HG02870 (cell line): ENCODE data around the gene PRDX2.
"Not testable (repeated sequence)": the region's sequence is repeated elsewhere in the genome, so short reads cannot be mapped to it uniquely, and the experiment has no call there.

Source experiments
- ATAC-seq: cut with Tn5 transposase; IDR thresholded peaks from one replicate; pipeline ENCODE4 v1.9.1; 2021; ENCODE audit warnings: mild to moderate bottlenecking, moderate library complexity; ENCODE audit not compliant: unreplicated experiment

The PRDX2 gene

DNA sequence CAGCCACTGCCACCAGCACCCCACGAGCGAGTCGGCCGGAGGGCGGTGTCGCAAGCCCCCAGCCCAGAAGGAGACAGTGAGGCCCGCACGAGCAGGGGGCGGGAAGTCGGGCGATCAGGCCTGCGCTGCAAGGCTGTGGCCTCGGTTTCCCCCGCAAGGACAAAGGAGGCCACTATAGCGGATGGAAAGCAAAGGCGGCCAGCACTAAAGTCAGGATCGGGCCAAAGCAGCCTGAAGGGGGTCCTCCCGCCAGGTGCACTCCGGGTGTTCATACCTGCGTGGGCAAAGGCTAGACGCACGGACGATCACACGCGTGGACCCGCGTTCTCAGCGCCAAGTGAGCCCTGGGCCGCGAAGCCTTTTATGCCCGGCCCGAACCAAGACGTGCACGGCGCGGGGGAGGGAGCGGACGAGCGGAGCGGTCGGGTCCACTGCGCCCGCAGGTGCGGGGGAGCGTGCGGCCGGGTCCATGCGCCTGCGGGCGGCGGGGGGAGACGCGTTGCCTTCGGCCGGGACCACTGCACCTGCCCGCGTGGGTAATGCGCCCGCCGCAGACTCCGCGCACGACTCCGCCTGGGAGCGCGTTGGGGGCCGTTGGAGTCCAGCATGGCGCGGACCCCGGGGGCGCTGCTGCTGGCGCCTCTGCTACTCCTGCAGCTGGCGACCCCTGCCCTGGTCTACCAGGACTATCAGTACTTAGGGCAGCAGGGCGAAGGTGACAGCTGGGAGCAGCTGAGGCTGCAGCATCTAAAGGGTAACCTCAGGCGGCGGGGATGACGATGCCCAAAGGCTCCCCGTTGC is at the start of gene PRDX2, which contains the start of gene THSD8:
TSS of gene PRDX2 (minus strand) at position 335 of the 801 bp plus-strand sequence. CDS start 539 bp downstream, outside the sequence.
TSS of gene THSD8 (plus strand) at position 604 of the 801 bp plus-strand sequence. CDS start at position 607, 3 bp downstream.
- peak; percentile 37 for ATAC-seq

DNA sequence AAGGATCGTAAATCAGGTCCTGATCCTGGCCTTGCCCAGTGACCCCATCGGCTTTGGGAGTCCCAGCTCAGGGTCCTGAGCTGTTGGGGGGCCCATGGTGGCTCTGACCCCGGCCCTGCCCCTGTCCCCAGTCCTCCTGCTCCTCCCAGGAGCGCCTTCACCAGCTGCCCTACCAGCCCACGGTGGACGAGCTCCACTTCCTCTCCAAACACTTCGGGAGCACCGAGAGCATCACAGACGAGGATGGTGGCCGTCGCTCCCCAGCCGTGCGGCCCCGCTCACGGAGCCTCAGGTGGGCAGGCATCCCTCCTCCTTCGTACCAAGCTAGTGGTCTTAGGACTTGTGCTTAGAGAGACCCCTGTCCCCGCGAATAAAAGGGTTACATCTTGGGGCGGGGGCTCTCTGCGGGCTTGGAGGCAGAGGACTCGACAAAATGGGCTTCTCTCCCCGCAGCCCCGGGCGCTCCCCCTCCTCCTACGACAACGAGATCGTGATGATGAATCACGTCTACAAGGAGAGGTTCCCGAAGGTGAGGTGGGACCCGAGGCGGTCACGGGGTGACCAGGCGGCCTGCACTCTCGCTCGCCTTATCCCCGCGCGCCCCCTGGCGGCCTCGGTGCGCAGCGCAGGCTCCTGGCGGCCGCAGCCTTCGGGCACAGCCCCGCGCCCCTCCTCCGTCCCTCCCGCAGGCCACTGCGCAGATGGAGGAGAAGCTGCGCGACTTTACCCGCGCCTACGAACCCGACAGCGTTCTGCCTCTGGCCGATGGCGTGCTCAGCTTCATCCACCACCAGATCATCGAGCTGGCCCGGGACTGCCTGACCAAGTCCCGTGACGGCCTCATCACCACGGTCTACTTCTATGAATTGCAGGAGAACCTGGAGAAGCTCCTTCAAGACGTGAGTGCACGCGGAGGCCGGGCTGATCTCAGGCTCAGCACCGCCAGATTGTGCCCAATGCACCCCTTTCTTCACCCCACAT is 45.8 kb upstream of the PRDX2 start:
- no peak for ATAC-seq

DNA sequence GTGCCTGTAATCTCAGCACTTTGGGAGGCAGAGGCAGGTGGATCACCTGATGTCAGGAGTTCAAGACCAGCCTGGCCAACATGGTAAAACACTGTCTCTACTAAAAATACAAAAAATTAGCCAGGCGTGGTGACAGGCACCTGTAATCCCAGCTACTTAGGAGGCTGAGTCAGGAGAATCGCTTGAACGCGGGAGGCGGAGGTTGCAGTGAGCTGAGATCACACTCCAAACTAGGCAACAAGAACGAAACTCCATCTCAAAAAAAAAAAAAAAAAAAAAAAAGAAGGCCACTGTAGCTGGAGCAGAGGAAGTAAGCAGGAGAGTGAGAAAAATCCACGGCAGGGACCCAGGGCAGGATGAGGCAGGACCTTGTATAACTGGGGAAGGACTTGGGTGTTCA is 45.0 kb upstream of the PRDX2 start:
- not testable (repeated sequence) for ATAC-seq

- no peak for ATAC-seq
Measured at GRCh38 chr19:12843999-12844732, 42.6 kb upstream of the PRDX2 start.

GRCh38 chr19:12843328-12843727 is 41.7 kb upstream of the PRDX2 start:
- no peak for ATAC-seq

DNA sequence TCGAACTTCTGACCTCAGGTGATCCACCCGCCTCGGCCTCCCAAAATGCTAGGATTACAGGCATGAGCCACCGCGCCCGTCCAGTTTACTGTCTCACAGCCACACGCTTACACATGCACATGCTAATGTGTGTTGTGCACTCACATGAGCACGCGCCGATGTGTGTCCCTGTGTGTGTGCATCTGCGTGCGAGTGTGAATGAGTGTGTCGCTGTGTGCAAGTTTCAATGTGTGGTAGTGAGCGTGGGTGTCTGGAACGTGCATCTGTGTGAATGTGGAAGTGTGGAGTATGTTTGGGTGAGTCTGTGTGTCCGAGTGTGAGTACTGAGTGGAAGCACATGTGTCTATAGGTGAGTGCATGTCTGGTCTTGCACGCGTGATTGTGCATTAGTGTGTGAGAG is 40.9 kb upstream of the PRDX2 start:
- ATAC-seq = no peak

- no peak for ATAC-seq
Measured at GRCh38 chr19:12841094-12841493, 39.5 kb upstream of the PRDX2 start.

- ATAC-seq = no peak
Measured at GRCh38 chr19:12840091-12841079, 38.8 kb upstream of the PRDX2 start.

DNA sequence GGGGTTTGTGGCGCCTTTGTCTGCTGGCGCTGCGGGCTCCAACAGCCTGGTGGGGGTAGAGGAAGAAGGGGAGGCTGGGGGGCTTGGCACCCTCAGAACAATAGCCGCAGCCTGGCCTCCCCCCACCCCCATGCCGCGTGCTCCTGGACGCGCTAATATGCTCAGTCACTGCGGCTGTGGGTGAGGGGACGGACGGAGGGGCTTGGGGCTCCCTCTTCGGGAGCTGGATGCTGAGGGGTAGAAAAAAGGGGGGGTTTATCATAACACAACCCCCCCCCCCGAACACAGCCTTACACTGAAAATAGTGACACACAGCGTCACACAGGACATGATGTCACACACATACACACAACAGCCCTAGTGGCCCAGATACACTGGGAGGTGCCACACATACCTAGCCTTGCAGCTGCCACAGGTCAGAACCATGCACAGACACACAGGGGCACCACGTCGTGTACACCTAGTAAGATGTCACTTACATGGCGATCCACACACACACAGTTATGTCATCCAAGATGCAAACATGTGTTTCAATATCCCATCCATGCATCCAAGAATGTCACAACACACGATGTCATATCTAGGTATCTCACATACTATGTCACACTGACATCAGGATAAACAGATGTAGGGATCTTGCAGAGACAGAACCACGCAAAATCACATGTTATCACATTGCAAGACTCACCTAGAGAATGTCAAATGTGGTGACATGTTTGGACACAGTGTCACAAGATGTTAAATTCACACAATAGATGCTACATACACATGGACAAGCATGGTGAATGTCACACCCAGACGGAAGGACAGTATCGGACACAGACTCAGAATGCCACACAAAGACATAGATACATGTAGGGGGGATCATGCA is 37.5 kb upstream of the PRDX2 start:
- ATAC-seq = no peak

DNA sequence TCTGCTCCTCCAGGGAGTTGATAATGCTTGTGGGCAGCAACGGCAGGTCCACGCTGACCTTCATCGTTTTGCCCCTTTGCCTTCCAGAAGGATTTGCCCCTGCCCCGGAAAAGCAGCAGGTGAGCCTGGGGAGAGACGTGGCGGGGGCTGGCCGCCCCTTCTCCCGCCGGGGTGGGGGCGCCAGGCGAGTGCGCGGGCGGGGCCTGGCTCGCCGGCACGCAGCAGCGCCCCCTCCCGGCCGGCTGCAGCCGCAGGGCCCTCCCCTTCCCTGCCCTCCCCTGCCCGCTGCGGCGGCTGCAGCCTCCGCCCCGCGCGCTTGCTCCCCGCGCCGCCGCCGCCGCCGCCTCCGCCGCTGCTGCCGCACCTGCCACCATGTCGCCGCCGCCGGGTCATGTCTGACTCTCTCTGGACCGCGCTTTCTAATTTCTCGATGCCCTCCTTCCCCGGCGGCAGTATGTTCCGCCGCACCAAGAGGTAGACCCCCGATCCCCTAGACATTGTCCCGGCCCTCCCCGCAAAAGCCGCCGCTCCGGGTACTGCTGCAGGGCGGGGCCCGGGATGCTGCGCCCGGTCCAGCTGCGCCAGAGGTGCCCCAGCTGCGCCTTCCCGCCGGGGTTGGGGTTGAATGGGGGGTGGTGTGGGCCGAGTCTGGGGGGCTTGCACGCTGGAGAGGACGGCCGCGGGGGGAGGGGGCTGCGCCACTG is 36.7 kb upstream of the PRDX2 start, which contains the start of gene MAST1:
TSS of gene MAST1 (plus strand) at position 334 of the 704 bp plus-strand sequence. CDS start at position 392, 58 bp downstream.
- no peak for ATAC-seq

GRCh38 chr19:12837225-12837624 is 35.6 kb upstream of the PRDX2 start:
- ATAC-seq = no peak

GRCh38 chr19:12836529-12836863 is 34.9 kb upstream of the PRDX2 start:
- no peak for ATAC-seq

DNA sequence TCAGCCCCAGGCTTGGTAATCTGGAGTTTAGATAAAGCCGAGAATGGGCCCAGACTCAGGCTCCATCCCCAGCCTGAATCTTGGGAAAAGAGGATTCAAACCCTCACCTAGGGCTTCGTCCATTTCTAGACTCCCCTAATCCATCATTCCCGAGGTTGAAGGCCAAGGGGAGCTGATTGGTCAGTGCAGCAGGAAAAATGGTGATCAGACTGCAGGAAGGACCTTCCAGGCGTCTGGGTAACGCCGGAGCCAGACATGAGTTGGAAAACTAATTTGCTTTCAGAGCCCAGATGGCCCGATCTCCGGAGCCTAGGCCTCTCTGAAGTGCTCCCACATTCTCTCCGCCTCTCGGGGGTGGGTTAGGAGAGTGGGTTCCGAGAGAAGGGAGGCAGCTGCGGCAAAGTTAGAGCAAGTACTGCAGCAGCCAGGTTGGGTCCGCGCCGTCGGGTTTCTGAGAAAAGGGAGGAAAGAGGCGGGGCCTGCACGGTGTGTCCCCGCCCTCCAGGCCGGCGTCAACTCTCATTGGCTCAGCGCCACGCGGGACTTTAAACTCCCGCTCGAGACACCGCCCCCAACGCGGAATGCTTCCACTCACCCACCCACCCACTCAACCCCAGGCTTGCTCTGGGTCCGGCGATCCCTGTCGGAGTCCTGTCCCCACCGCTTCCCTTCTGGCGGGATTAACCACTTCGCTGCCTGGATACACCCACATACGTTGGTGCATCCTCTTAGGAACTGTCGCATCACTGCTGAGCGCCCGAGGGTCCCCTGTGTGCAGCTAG is 33.6 kb upstream of the PRDX2 start:
- ATAC-seq = no peak

DNA sequence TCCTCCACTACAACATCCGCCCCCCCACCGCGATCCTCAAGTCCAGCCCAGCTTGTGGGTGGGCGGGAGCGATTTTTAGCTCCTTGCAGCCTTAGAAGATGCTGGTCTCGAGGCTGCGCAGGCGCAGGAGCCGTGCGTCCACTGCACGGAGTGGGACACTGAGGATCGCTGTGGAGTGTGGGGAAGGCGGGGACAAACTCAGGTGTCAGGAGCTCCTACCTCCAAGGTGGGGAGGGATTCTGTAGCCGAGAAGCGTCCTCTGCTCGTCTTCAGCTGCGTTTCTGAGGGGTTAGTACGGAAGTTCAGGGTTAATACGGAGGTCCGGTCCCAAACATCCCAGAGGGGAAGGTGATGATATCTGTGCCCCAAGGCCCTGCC is 33.0 kb upstream of the PRDX2 start, which contains the start of gene RTBDN:
TSS of gene RTBDN (minus strand) at position 14 of the 378 bp plus-strand sequence. CDS start 4,600 bp downstream, outside the sequence.
- no peak for ATAC-seq

DNA sequence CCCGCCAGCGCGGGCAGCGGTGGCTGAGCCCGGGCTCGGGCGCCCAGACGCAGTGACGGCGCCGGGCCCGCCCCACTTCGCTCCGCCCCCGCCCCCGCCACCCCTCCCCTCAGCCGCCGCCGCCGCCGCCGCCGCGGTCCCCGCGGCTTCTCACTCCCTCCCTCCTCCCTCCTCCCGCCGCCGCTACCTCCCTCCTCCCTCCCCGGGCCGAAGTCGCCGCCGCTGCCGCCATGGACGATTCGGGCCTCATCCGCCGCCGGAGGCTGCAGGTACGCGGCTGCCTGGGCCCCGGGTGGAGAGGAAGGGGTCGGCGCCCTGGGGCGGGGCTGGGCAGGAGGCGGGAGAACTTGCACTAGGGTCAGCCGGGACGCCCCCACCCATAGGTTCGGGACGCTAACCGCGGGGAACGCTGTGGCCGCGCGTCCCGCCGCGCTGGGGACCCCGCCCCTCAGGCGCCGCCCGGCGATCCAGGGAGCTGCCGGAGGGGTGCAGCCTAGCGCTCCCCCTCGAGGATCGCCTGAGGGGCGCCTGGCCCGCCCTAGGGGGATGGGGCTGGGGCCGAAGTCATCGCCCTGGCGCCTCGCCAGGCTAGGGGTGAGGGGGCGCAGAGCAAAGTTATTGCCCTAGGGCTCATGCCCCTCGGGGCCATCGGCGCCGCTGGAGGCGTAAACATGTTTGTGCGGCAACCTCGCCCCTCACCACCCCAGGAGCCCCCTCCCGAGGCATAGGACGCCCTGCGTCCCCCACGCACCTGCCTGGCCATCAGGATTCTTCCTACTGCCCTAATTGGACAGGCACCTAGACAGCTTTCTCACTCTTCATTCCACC is 32.4 kb upstream of the PRDX2 start:
- no peak for ATAC-seq

DNA sequence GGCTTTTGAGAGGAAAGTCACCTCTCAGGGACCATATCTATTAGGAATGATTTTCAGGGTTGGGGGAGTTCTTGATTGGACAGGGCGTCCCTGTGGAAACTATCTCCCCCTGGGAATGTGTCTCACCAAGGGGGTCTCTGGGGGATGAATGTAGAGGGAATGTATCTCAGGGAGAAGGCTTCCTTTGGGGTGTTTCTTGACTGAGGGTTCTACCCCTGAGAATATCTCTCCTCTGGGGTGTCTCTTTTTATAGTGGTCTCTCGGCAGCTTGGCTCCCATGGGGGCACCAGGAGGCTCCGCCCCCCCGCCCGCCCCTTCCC is 31.8 kb upstream of the PRDX2 start:
- ATAC-seq = no peak
